ENCODE data around the gene ATP8B2.
A peak's percentile ranks its signal among the peaks of the same experiment; 100 is the strongest.
"Not testable (repeated sequence)": the region's sequence is repeated elsewhere in the genome, so short reads cannot be mapped to it uniquely, and the experiment has no call there.

The ATP8B2 gene, protein sequence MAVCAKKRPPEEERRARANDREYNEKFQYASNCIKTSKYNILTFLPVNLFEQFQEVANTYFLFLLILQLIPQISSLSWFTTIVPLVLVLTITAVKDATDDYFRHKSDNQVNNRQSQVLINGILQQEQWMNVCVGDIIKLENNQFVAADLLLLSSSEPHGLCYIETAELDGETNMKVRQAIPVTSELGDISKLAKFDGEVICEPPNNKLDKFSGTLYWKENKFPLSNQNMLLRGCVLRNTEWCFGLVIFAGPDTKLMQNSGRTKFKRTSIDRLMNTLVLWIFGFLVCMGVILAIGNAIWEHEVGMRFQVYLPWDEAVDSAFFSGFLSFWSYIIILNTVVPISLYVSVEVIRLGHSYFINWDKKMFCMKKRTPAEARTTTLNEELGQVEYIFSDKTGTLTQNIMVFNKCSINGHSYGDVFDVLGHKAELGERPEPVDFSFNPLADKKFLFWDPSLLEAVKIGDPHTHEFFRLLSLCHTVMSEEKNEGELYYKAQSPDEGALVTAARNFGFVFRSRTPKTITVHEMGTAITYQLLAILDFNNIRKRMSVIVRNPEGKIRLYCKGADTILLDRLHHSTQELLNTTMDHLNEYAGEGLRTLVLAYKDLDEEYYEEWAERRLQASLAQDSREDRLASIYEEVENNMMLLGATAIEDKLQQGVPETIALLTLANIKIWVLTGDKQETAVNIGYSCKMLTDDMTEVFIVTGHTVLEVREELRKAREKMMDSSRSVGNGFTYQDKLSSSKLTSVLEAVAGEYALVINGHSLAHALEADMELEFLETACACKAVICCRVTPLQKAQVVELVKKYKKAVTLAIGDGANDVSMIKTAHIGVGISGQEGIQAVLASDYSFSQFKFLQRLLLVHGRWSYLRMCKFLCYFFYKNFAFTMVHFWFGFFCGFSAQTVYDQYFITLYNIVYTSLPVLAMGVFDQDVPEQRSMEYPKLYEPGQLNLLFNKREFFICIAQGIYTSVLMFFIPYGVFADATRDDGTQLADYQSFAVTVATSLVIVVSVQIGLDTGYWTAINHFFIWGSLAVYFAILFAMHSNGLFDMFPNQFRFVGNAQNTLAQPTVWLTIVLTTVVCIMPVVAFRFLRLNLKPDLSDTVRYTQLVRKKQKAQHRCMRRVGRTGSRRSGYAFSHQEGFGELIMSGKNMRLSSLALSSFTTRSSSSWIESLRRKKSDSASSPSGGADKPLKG

DNA sequence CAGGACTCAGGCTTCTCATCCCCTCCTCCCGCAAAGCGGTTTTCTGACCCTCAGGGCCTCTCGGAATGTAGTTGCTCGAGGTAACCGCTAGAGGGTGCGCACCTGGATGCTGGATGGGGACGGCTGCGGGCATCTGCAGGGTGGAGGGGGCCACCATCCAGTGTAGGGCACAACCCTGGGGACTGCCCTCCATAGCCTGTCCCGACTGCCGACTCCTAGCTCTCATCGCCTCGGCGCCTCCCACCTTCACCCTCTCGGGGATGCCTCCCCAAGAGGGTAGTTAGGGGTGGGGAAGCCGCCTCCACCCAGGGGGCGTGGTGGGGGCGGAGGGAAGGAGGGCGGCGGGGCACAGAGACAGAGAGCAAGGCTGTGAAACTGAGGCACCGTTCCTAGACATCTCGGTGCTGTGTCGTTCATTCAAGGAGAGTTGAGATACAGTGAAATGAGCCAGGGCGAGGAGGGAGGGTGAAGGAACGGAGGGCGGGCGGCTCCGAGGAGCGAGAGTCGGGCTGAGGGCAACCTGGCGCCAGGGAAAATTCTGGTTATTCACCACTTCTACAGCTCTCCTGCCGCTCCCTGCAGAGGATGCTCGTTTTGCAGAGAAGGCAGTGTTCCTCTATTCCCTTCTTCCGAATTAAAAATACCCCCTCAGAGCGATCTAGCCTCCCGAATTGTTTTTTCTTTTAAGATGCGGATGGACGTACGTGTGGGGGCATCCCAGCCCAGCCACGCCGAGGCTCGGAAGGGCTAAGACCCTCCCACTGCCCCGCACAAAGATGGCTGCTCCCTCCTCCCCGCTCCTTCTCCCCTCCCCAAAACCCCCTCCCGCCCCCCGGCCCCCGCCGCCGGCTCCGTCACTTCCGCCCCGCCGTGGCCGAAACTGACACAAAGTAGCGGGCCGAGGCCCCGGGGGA lies at the start of gene ATP8B2:
ATP8B2 (plus strand) TSS at position 857 of the 914 bp plus-strand sequence. CDS start 2,617 bp downstream, outside the sequence.
- DNase-seq, result peak; percentile 93

DNA sequence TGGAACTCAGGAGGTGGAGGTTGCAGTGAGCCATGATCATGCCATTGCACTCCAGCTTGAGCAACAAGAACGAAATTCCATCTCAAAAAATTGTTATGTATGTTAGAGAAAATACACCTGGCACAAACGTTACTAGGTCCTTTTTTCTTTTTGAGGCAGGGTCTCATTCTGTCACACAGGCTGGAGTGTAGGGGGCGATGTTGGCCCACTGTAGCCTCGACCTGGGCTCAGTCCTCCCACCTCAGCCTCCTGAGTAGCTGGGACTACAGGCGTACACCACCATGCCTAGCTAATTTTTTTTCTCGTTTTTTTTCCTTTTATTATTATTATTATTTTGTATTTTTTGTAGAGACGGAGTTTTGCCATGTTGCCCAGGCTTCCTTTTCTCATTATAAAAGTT lies 48.5 kb upstream of the ATP8B2 start:
- DNase-seq, result peak; percentile 72

DNA sequence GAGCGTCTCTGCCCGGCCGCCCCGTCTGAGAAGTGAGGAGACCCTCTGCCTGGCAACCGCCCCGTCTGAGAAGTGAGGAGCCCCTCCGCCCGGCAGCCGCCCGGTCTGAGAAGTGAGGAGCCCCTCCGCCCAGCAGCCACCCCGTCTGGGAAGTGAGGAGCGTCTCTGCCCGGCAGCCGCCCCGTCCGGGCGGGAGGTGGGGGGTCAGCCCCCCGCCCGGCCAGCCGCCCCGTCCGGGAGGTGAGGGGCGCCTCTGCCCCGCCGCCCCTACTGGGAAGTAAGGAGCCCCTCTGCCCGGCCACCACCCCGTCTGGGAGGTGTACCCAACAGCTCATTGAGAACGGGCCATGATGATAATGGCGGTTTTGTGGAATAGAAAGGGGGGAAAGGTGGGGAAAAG lies 37.7 kb upstream of the ATP8B2 start:
- not testable (repeated sequence) for DNase-seq

DNA sequence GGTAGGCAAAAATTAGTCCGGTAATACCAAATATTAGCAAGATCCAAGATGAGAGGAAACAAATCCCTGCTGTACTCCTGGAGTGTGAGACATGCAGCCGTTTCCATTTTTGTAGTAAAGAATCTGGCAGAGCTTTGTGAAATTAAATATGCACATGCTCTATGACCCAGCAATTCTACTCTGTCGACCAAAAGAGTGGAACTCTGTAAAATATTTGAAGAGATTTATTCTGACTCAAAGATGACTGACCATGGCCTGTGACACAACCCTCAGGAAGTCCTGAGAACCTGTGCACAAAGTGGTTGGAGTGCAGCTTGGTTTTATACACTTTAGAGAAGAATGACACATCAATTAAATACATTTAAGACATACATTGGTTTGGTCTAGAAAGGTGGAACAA lies 36.7 kb upstream of the ATP8B2 start:
- no peak for DNase-seq

DNA sequence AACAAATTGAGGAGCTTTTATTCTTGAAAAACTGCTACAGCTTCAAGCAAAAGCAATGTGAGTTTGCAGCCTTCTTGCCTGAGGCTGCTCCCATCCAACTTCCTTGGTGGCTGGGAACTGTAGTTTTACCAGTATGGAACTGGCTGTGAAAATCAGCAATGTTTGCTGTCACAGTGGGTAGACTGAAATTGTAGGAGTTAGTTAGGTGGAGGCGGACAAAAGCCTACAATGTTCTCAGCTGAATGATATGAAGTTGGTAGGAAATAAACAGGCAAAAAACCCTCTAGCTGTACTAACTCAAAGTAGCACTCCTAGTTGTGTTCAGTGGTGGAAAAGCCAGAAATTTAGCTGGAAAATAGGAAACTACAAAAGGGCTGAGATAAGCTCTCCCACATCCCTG lies 34.4 kb upstream of the ATP8B2 start:
- no peak for DNase-seq

DNA sequence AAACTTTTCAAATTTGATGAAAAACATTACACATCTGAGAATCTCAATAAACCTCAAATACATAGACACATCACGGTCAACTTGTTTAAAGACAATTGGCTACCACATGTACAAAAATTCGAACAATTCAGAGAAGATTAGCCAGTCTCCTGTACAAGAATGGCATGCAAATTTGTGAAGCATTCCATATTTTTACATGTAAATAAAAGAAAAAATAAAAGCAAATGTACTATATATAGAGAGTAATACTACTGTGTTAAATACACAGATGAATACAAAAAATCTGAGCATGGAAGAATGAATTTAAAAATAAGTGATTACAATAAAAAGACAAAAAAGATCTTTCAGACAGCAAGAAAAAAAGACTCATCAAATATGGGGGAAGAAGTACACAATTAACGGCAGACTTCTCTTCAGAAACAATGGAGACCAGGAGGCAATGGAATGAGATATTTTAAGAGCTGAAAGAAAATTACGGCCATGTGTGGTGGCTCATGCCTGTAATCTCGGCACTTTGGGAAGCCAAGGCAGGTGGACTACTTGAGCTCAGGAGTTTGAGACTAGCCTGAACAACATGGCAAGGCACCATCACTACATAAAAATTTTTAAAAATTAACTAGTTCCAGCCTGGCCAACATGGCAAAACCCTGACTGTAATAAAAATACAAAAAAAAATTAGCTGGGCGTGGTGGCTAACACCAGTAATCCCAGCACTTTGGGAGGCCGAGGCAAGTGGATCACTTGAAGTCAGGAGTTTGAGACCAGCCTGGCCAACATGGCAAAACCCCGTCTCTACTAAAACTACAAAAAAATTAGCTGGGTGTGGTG lies 29.7 kb upstream of the ATP8B2 start:
- no peak for DNase-seq

DNA sequence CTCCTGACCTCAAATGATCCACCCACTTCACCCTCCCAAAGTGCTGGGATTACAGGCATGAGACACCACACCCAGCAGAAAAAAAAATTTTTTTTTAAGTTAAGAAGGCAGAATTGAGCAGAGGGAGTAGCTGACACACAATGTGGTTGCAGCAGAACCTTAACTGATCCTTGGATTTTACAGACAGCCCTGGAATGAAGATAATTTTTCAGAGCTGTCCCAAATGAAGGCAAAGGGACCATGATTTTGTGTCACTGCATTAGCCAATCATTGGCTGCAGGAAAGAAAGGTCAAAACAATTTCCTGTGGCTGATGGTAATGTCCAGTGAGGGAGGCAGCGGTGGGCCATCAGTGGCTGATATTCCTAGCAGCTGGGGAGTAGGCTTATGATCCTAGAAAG lies 23.7 kb upstream of the ATP8B2 start:
- no peak for DNase-seq

DNA sequence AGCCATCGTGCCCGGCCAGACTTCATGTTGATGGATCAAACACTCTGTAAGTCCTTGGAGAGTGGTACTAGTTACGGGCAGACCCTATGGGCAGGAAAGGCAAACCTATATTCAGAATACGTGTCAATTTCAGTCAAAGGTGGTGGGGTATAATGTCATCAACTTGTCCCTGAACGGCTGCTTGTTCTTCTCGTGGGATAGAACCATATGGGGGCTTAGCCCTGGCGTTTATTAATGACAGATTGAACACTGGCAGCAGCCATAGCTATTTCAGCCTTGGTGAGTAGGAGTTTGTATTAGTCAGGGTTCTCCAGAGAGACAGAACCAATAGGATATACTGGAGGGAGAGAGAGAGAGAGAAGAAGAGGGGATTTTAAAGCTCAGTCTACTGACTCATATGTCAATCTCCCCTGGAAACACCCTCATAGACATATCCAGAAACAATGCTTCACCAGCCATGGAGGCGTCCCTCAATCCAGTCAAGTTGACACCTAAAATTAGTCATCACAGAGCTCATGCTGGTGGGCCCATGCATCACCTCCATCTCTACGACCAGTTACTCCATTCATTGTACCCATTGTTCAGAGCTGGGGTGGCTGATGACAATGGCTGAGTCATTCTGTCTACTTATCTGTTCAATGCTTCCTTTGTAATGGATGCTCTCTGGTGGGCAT lies 20.5 kb upstream of the ATP8B2 start:
- peak; percentile 75 for DNase-seq

DNA sequence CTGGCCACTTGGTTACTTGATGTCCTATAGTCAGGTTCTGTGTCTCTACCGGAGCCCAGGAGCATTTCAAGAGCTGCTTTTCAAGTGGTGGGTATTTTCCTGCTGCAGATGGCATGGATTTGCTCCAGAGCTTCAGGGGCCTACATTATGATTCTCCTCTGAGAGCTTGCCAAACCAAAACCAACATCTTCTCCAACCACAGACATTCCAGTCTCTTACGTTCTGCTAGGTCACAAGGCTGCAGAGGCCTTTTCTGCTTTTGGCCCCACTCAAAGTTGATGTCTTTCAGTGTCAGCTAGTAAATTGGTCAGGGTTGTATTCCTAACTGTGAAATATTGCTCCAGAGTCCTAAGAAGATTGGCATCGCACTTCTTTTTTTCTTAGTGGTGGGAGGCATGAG lies 19.2 kb upstream of the ATP8B2 start:
- DNase-seq, result no peak

DNA sequence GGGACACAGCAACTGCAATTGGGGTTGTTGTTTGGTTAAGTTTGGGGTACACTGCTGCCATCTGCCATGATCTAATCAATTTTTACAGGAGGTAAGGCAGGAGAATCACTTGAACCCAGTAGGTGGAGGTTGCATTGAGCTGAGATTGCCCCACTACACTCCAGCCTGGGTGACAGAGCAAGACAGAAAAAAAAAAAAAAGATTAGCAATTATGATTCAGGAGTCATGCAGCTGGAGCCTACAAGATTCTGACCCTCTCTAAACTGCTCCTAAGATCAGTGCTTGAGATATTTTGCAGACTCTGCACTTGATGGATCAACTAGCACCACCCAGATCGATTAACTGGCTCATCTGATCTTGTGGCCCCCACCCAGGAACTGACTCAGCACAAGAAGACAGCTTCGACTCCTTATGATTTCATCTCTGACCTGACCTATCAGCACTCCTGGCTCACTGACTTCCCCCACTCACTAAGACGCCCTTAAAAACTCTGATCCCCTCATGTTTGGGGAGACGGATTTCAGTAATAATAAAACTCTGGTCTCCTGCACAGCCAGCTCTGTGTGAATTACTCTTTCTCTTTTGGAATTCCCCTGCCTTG lies 17.6 kb upstream of the ATP8B2 start:
- DNase-seq, result not testable (repeated sequence)

DNA sequence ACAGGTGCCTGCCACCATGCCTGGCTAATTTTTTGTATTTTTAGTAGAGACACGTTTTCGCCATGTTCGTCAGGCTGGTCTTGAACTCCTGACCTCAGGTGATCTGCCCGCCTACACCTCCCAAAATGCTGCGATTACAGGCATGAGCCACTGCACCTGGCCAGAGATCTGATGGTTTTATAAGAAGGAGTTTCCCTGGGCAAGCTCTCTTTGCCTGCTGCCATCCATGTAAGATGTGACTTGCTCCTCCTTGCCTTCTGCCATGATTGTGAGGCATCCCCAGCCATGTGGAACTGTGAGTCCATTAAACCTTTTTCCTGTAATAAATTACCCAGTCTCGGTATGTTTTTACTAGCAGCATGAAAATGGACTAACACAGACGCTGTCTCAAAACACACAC lies 16.2 kb upstream of the ATP8B2 start:
- DNase-seq, result not testable (repeated sequence)

DNA sequence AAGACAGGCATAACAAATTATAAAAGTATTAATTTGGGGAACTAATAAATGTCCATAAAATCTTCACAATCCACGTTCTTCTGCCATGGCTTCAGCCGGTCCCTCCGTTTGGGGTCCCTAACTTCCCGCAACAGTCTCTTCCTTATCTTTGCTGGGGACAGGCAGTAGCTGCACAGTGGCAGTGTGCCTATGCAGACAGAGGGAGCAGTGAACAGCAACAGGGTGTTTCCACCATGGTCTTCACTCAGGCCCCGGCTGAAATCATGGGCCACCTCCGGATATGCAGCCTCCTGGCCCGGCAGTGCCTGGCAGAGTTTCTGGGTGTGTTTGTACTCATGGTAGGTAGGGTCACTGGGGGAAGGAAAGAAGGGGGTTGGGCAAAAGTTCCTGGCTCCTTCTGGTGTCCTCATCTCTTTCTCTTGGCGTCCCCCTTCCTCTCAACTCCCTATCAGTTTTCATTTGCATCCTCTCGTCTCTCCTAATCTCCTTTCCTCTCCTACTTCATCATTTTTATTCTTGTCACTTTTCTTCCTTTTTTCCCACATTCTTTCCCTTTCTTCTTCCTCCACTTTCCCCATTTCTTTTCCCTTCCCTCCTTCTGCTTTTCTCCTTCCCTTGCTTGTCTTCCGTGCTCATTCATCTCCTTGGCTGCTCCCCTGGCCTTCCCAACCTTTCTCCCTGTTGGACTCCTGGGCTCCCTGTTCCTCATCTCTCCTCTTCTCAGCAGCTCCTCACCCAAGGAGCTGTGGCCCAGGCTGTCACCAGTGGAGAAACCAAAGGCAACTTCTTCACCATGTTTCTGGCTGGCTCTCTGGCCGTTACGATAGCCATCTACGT lies 12.9 kb upstream of the ATP8B2 start:
- not testable (repeated sequence) for DNase-seq

DNA sequence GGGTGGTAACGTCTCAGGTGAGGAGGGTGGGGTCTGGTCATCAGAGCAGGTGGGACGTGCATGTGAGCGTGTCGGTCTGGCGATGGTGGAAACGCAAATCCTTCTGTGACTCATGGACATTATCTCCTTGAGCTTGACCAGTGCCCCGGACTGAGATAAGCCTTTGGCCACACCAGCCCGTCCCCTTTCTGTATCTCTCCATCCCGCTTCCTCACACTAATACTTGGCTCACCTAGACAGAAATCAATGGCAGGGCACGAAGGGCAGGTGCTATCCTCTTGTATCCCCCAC lies 12.3 kb upstream of the ATP8B2 start:
- no peak for DNase-seq

DNA sequence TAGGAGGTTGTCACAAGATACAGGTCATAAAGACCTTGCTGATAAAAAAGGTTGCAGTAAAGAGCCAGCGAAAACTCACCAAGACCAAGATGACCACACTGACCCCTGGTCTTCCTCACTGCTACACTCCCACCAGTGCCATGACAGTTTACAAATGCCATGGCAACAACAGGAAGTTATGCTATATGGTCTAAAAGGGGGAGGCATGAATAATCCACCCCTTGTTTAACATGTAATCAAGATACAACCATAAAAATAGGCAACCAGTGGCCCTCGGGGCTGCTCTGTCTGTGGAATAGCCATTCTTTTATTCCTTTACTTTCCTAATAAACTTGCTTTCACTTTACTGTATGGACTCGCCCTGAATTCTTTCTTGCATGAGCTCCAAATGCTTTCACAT lies 11.1 kb upstream of the ATP8B2 start:
- DNase-seq, result not testable (repeated sequence)

DNA sequence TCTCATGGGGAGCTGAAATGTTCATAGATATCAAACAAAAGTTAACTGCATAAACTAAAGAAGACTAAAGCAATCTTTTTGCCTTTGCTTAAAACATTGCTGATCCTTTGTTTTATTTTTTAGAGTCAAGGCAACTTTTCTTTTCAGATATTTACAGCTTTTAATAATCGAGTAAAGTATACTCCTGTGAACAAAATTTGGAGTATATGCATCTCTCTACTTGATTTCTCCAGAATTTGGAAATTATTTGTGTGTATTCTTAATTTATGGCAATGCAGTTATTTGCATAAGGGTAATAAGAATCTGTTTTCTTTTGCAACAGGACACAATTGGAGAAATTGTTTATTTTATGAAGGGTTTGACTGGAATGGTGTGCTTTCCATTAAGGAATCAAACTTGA lies 8.6 kb upstream of the ATP8B2 start:
- DNase-seq, result no peak

DNA sequence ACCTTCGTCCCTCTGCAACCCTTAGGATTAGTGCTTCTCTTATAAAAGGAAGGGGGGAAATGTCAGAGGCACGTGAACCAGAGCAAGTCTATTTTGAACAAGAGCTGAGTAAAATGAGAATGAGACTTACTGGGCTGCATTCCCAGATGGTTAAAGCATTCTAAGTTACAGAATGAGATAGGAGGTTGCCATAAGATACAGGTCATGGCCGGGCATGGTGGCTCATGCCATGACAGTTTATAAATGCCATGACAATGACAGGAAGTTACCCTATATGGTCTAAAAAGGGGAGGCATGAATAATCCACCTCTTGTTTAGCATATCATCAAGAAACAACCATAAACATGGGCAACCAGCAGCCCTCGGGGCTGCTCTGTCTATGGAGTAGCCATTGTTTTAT lies 6.9 kb upstream of the ATP8B2 start:
- DNase-seq, result no peak

DNA sequence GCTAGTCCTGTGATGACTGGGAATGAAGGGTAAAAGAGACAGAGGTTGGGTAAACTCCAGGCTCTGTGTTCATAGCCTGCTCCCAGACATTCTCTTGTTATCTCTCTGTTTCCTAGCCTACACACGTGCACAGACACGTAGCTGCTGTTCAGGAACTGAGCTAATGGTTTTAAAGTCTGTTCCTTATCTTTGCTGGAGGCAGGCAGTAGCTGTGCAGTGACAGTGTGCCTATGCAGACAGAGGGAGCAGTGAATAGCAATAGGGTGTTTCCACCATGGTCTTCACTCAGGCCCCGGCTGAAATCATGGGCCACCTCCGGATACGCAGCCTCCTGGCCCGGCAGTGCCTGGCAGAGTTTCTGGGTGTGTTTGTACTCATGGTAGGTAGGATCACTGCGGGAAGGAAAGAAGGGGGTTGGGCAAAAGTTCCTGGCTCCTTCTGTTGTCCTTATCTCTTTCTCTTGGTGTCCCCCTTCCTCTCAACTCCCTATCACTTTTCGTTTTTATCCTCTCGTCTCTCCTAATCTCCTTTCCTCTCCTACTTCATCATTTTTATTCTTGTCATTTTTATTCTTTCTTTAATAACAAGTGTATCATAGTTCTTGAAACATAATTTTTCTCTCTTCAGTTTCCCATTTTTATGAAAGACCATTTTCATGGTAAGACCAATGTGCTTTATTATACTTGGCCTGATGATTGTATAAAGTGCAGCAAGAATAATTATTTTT lies 4.3 kb upstream of the ATP8B2 start, which contains the start of gene AQP10:
AQP10 (plus strand) TSS at position 212 of the 727 bp plus-strand sequence; CDS start at position 275, 63 bp downstream.
- no peak for DNase-seq

DNA sequence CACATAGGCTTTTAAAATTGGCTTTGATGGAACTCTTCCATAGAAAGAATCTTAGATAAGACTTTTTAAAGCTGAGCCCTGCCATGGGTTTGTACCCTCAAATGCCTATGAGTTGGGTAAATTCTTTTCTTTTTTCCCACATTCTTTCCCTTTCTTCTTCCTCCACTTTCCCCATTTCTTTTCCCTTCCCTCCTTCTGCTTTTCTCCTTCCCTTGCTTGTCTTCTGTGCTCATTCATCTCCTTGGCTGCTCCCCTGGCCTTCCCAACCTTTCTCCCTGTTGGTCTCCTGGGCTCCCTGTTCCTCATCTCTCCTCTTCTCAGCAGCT lies 3.8 kb upstream of the ATP8B2 start:
- not testable (repeated sequence) for DNase-seq

DNA sequence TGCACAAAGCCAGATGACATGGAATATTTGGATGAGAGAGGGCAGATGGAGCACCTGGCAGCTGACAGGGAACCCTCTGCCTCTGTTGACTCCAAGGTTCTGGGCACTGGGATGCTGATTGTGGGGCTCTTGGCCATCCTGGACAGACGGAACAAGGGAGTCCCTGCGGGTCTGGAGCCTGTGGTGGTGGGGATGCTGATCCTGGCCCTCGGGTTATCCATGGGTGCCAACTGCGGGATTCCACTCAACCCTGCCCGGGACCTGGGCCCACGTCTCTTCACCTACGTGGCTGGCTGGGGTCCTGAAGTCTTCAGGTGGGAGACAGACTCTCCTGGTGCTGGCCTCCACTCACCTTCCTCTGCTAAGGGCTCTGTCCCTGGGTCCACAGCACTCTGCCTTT lies 1.8 kb upstream of the ATP8B2 start:
- no peak for DNase-seq
